ENCODE results near the gene RASGRF2.

DNA sequence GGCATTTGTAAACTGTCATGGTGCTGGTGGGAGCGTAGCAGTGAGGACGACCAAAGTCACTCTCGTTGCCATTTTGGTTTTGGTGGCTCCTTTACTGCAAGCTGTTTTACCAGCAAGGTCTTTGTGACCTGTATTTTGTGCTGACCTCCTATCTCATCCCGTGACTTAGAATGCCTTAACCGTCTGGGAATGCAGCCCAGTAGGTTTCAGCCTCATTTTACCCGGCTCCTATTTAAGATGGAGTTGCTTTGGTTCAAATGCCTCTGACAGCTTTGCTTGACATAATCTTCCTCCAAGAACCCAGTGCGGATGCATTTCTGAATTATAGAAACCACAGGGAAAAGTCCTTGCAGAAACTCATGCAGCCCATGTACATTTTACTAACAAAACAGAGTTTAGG lies 3.9 kb upstream of the RASGRF2 start:
- TF ChIP-seq POLR2A (IDR thresholded peaks at IDR 0.05) = no peak
- TF ChIP-seq CTCF (IDR thresholded peaks at IDR 0.05) = no peak
